Measurements from ENCODE around the gene POU3F1. TPM values are rescaled to one million over a fixed set of nuclear protein-coding genes. Genes with fewer than 3 reads are reported as not detected.

POU3F1 gene
- total and polyA plus RNA-seq, 10 of the 15 experiments (the other 5 are each of a cell fraction or from before 2014, with no cell fraction given), result 0.04 to 0.53 (median 0.10) TPM; not detected in 3

- TF ChIP-seq TCF7 (IDR thresholded peaks at IDR 0.05; ENCODE audit: borderline replicate concordance) (no peak), RBBP5 (conservative IDR thresholded peaks at IDR 0.05) (no peak)
- TF ChIP-seq, protein P1, sequence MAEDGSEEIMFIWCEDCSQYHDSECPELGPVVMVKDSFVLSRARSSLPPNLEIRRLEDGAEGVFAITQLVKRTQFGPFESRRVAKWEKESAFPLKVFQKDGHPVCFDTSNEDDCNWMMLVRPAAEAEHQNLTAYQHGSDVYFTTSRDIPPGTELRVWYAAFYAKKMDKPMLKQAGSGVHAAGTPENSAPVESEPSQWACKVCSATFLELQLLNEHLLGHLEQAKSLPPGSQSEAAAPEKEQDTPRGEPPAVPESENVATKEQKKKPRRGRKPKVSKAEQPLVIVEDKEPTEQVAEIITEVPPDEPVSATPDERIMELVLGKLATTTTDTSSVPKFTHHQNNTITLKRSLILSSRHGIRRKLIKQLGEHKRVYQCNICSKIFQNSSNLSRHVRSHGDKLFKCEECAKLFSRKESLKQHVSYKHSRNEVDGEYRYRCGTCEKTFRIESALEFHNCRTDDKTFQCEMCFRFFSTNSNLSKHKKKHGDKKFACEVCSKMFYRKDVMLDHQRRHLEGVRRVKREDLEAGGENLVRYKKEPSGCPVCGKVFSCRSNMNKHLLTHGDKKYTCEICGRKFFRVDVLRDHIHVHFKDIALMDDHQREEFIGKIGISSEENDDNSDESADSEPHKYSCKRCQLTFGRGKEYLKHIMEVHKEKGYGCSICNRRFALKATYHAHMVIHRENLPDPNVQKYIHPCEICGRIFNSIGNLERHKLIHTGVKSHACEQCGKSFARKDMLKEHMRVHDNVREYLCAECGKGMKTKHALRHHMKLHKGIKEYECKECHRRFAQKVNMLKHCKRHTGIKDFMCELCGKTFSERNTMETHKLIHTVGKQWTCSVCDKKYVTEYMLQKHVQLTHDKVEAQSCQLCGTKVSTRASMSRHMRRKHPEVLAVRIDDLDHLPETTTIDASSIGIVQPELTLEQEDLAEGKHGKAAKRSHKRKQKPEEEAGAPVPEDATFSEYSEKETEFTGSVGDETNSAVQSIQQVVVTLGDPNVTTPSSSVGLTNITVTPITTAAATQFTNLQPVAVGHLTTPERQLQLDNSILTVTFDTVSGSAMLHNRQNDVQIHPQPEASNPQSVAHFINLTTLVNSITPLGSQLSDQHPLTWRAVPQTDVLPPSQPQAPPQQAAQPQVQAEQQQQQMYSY (CRISPR knock-in tag; IDR thresholded peaks at IDR 0.05), result no peak
Measured at GRCh38 chr1:37998089-37998808, 48.3 kb downstream of the POU3F1 start (continued).

- intact Hi-C loops (cut with micrococcal nuclease; ENCODE audit: unreplicated experiment), result no loop called here
- peaks cover 21% of the 10 kb centered on the region for H3K4me1 ChIP-seq (ENCODE audit: control insufficient read depth, insufficient read depth, low read length)
Measured at GRCh38 chr1:37997256-37998088, 49.1 kb downstream of the POU3F1 start.

More at GRCh38 chr1:37997256-37998088, 49.1 kb downstream of the POU3F1 start:
- Histone ChIP-seq H3K36me3 (ENCODE audit: control insufficient read depth in 2 of 2, insufficient read depth in 2 of 2, low read length in 1 of 2) (no peaks in the 10 kb centered on the region), H3K27ac (ENCODE audit: control insufficient read depth, insufficient read depth) (no peak overlapping the region), H3K4me2 (ENCODE audit: control insufficient read depth, insufficient read depth) (no peak overlapping the region), H3K27me3 (replicated peaks in 1 of 2; ENCODE audit: control insufficient read depth in 2 of 2, insufficient read depth in 2 of 2, low read length in 1 of 2) (no peaks in the 10 kb centered on the region), H3K4me3 (no peak overlapping the region), H3K9me3 (replicated peaks; ENCODE audit: control insufficient read depth, insufficient read depth, low read length) (no peaks in the 10 kb centered on the region), H4K20me1 (ENCODE audit: control insufficient read depth, insufficient read depth) (no peaks in the 10 kb centered on the region), H3K9ac (ENCODE audit: control insufficient read depth, insufficient read depth, low read length) (no peak overlapping the region), H2AFZ (ENCODE audit: control insufficient read depth, low read depth, low read length) (no peak overlapping the region), H3K79me2 (ENCODE audit: control insufficient read depth, insufficient read depth, low read length) (peaks cover 6% of the 10 kb centered on the region; the same call in 1 of the 2 replicates)
- ChIA-PET CTCF (no interaction called here), SMC1A (ENCODE audit: uncharacterized antibody, unreplicated experiment) (interaction anchor here (0.7 kb wide), 1 partner anchor 17 kb away, joined by 4 read pairs; no protein-coding TSS in a partner anchor), POLR2A (interaction anchor here (0.6 kb wide), 1 partner anchor 384 kb away, joined by 4 read pairs; no protein-coding TSS in a partner anchor), RAD21 (ENCODE audit: unreplicated experiment) (no interaction called here)
- DNase-seq (ENCODE audit: low read depth, low spot score), result no peak
- WGBS (ENCODE audit: insufficient coverage, insufficient replicate concordance, low lambda C conversion rate, missing lambda C conversion rate), result 83% methylated on average over 25 of the region's 25 CpGs
- no TSS peak for BruUV-seq (replicated peaks)
- TF ChIP-seq, protein P2, sequence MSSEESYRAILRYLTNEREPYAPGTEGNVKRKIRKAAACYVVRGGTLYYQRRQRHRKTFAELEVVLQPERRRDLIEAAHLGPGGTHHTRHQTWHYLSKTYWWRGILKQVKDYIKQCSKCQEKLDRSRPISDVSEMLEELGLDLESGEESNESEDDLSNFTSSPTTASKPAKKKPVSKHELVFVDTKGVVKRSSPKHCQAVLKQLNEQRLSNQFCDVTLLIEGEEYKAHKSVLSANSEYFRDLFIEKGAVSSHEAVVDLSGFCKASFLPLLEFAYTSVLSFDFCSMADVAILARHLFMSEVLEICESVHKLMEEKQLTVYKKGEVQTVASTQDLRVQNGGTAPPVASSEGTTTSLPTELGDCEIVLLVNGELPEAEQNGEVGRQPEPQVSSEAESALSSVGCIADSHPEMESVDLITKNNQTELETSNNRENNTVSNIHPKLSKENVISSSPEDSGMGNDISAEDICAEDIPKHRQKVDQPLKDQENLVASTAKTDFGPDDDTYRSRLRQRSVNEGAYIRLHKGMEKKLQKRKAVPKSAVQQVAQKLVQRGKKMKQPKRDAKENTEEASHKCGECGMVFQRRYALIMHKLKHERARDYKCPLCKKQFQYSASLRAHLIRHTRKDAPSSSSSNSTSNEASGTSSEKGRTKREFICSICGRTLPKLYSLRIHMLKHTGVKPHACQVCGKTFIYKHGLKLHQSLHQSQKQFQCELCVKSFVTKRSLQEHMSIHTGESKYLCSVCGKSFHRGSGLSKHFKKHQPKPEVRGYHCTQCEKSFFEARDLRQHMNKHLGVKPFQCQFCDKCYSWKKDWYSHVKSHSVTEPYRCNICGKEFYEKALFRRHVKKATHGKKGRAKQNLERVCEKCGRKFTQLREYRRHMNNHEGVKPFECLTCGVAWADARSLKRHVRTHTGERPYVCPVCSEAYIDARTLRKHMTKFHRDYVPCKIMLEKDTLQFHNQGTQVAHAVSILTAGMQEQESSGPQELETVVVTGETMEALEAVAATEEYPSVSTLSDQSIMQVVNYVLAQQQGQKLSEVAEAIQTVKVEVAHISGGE (CRISPR knock-in tag; IDR thresholded peaks at IDR 0.05), result no peak
- TF ChIP-seq FOXM1 (IDR thresholded peaks at IDR 0.05; ENCODE audit: low read depth, low read length) (no peak), EP300 (IDR thresholded peaks at IDR 0.05; ENCODE audit: borderline replicate concordance in 1 of 2, control insufficient read depth in 1 of 2, low read depth in 2 of 2, low read length in 2 of 2) (no peak), YY1 (IDR thresholded peaks at IDR 0.05; ENCODE audit: low read depth, low read length) (no peak)
- ATAC-seq, result no peak
- no peak for FAIRE-seq
- in situ Hi-C loops (cut with MboI), result loop anchor here (25.0 kb wide), 1 partner anchor 410 kb away; the partner anchor contains the start of gene GNL2

Measured in GM12878 (cell line).